GM11168 (cell line): ENCODE results near the gene RMI1.
"Not testable (repeated sequence)": the region's sequence is repeated elsewhere in the genome, so short reads cannot be mapped to it uniquely, and the experiment has no call there.

Experiments
- in situ Hi-C: fragments of 300-500 bp; cut with MboI; formaldehyde crosslinking; loops from one replicate; pipeline ENCODE4 v1.12.0; 2022; ENCODE audit warnings: low sequenced_read_pairs; ENCODE audit not compliant: unreplicated experiment

RMI1 gene

DNA sequence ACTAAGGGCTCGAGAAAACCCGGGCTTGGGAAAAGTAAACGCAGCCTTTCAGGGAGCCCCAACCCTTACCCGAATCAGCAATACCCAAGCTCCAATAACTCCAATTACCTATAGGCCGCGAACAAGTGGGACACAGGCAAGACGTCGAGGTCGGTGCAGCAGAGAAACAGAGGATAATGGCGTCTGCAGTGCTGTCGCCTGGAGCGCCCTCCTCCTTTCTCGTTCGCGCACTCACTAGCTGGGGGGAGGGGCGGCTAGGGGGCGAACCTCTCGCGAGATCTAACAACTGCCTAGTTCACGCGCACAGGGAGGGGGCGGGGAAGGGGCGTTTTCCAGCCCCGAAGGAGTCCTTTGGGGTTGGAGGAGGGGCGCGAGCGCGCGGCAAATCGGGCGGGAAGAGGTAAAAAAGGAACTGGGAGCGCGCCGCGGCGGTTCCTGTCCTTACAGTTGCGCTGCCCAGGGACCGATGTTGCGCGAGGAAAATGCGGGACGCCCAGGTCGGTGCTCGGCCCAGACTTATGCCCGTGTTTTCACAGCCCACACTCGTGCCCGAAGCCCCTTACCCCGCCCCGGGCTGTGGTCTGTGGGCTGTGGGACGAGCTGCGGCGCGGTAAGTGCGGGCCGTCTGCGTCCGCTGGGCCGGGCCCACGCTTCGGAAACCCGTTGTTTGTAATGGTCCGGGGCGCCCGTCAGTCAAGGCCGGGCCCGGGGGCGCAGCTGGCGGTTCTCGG lies at the start of gene RMI1:
Gene RMI1, plus strand, starts transcription at position 411 of the 731 bp plus-strand sequence. CDS start 20,182 bp downstream, outside the sequence.
- in situ Hi-C loops, result no loop called here

DNA sequence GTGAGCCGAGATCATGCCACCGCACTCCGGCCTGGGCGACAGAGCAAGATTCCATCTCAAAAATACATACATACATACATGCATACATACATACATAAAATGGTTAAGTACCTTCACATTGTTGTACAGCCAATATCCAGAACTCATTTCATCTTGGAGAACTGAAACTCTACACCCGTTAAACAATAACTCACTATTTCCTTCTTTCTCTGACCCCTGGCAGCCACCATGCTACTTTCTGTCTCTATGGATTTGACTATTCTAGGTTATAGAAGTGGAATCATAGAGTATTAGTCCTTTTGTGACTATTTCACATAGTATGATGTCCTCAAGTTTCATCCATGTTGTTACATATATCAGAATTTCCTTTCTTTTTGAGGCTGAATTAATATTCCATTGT lies 49.7 kb upstream of the RMI1 start:
- in situ Hi-C loops, result no loop called here

DNA sequence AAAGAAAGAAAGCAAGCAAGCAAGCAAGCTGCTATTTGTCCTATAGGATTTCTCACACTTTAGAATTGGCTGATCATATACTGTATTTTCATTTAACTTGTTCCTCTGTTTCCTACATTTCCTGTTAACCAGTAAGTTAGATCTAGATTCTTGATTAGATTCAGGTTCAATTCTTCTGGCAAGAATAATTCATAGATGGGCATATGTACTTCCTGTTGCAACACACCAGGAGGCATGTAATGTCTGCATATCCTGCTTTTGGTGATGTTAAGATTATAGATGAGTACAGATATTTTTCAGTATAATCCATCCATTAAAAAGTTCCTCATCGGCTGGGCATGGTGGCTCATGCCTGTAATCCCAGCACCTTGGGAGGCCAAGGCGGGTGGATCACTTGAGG lies 48.6 kb upstream of the RMI1 start:
- in situ Hi-C loops, result no loop called here

DNA sequence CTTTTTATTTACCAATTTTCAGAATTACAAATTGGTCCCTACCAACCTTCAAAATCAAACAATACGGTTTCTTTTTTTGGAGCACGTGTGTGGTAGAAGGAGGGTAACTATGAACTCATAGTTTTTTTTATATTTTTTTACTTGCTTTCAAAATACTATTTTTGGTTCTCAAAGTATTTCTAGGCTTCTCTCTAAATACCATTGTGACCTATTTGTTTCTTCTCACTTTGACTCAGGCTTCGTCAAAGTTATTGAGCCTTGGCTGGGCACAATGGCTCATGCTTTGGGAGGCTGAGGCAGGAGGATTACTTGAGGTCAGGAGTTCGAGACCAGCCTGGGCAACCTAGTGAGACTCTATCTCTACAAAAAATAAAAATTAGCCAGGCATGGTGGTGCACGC lies 47.8 kb upstream of the RMI1 start:
- in situ Hi-C loops, result no loop called here

DNA sequence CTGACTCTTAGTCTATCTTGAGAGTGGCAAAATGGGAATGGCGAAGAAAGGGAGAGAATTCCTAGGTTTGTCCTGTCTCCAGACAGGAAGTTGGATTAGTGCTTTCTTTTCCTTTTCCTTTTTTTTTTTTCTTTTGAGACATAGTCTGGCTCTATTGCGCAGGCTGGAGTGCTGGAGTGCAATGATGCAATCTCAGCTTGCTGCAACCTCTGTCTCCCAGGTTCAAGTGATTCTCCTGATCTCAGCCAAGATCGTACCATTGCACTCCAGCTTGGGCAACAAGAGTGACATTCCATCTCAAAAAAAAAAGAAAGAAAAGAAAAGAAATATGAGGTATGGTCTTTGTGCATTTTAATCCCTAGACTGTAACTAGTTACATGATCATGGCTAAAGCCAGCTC lies 46.8 kb upstream of the RMI1 start:
- in situ Hi-C loops, result no loop called here

DNA sequence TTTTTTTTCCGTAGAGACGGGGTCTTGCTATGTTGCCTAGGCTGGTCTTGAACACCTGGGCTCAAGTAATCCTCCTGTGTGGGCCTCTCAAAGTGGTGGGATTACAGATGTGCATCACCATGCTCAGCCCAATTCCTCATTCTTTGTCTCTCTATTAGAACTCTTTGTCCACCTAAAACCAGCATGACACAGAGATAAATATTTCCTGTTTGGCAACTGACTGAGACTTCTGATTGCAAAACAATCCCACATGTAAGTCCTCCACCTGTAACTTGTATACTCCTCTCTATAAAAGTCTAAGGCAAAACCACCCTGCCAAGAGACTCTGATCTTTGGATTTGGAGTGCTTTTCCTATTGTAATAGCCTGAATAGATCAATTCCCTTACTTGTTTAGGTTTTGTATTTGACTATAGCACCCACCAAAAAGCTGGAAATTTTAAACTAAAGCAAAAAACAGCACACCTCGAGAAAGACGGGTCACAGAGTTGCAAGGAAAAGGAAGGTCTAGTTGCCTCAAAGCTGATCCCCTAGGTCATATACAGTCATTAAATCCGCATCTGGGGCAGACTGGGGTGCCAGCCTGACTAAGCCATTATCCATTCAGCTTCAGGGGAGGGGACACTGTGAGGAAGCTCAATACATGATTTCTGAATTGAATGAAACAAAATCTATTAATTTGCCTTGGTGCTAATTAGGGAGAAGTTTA lies 45.9 kb upstream of the RMI1 start:
- in situ Hi-C loops, result loop anchor here (5.0 kb wide), 1 partner anchor 238 kb away; no protein-coding TSS in a partner anchor

DNA sequence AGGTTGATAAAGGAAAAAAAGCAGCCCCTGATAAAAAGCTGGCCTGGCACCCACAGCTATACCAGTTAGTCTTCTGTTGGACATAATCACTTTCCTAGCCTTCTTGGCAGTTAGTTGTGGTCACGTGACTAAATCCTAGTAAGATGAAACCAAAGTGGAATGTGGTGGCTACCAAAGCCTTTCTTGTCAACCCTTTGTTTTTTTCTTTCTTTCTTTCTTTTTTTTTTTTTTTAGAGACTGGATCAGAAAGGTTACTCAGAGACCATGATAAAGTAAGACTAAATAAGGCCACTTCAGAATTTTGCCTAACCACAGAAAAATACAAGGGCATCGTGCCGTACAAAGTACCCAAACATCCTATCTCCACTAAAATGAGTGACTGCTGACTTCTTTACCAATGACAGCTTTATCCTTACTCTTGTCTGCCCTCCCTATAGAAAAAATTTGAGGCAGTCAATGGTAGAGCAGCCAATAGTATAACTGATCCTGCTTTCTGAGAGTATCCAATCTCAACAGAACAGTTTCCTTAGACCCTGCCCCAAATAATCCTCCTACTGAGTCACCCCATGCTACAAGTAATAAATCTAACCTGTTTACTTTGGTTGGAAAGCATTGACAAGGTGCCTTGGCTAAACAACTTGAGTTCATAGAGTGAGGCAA lies 45.2 kb upstream of the RMI1 start:
- in situ Hi-C loops, result loop anchor here (5.0 kb wide), 1 partner anchor 237 kb away; no protein-coding TSS in a partner anchor

DNA sequence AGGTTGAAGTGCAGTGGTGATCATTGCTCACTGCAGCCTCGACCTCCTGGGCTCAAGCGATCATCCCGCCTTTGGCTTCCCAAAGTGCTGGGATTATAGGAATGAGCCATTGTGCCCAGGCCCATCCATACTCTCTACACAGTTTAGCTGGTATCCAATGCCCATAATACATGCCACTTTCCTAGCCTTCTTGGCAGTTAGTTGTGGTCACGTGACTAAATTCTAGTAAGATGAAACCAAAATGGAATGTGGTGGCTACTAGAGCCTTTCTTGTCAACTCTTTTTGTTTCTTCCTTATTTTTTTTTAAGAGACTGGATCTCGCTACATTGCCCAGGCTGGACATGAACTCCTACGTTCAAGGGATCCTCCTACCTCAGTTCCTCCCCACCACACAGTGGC lies 44.1 kb upstream of the RMI1 start:
- in situ Hi-C loops, result loop anchor here (5.0 kb wide), 1 partner anchor 236 kb away; no protein-coding TSS in a partner anchor

DNA sequence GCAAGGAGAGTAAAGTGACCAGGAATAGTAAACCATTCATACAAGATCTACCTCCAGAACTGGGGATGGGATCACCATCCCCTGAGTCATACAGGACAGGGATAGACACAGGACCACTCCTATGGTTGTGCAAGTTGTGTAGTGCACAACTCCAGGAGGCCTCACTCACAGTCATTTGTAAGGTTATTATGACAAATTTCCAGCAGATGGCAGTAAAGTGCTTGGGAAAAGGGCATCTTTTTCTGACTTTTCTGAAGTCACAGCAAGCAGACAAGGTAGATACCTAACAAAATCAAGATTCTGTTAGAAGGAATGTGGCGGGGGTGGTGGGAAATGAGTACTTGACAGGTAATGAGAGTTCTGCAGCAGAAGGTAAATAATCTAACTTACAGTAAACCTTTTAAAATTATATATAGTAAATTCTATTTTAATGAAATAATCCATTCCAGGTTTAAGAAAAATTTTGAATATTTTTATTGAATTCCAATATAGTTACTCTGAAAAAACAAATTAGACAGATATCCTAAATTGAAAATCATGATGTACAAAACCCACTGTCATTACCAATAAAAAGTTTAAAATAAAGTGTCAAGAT lies 42.6 kb upstream of the RMI1 start:
- in situ Hi-C loops, result loop anchor here (5.0 kb wide), 1 partner anchor 234 kb away; no protein-coding TSS in a partner anchor

DNA sequence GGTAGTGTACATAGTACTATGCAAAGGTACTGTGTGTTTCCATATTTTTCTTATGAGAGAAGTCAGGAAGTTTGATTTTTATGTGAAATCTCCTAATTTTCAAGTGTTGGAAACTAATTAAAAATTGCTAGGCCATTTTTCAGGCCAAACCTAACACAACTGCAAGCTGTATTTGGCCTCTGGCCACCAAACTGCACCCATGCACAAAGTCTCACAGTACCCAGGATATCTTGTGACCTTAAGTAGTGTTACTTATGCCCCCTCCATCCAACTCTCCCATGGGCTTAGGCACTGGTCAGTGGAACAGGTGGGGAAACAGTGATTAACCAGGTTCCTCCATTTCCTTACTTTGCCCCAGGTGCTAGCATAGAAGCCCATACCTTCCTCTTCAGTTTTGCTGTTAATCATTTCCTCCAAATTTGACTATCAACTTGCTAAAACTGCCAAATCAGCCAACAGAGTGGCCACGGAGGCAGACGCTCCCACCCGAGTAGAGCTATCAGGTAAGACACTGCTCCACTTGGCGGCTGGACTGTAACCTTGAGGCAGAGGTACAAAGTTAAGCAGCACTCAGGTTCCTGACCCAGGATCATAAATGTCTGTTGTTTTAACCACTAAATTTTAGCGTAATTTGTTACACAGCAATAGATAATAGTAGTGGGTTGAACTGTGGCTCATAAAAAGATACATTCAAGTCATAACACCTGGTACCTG lies 39.9 kb upstream of the RMI1 start:
- in situ Hi-C loops, result loop anchor here (5.0 kb wide), 1 partner anchor 322 kb away; no protein-coding TSS in a partner anchor

DNA sequence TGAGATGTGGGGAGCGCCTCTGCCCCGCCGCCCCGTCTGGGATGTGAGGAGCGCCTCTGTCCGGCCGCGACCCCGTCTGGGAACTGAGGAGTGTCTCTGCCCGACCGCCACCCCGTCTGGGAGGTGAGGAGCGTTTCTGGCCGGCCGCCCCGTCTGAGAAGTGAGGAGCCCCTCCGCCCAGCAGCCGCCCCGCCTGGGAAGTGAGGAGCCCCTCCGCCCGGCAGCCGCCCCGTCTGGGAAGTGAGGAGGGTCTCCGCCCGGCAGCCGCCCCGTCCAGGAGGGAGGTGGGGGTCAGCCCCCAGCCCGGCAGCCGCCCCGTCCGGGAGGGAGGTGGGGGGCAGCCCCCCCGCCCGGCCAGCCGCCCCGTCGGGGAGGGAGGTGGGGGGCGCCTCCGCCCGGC lies 32.5 kb upstream of the RMI1 start:
- in situ Hi-C loops, result not testable (repeated sequence)

DNA sequence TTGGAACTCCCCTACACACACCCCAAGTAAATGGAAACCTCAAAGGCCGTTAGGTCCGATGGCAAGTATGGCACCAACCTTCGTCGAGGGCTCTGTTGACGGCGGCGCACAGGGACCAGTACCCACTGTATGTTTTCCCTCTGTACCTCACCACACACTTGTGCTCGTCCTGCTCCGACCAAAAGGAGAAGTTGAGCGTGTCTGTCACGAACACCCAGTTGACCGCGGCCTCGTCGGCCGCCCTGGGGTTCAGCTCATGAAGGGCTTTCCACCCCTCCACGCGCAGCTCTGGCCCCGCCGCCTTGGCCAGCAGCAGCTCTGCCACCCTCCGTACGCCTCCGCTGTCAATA lies 24.5 kb upstream of the RMI1 start:
- in situ Hi-C loops, result no loop called here

DNA sequence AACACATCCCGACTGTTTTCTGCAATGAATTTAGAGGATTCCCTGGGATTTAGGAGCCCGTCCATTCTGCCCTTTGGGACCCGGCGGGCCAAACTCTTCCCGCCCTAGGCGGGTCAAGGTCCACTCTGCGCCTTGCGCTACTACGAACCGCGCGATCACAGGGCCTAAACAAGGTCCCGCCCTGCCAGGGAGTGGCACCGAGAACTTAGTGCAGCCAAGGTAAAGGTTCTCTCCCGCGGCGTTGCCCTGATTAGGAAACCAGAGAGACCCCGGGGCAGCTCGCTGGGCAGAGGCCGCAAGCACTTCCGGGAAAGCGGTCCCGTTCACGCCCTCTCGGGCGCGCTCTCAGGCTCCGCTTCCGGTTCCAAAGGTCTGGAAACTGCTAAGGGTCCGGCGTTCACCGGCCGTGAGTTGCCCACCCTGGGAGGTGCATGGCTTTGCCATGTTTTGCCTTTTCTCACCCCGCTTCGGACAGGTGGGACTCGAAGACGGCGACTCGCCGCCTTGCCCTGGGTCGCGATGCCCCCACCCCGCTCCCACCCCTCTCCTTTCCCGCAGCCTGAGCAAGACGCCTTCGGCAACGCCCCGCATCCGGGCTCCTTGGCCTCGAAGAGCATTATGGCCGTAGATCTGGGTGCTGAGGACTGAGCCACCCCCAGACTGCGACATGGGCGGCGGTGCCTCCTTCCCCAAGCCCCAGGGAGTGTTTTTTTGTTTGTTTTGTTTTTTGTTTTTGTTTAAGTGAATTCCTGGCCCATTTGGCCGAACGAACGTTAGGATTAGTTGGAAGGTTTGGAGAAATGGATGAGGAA lies 24.0 kb upstream of the RMI1 start:
- in situ Hi-C loops, result no loop called here

DNA sequence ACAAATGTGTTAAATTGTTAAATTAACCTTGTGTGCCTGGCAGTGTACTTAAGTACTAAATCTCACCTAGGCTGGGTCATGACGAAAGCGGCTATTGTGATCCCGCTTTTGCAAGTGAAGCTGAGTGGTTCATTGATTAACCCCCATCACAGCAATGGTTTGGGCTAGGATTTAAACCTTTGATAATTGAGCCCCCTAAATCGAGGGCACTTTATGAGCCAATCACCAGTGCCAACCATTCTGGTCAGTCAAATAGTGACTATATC lies 23.4 kb upstream of the RMI1 start:
- in situ Hi-C loops, result no loop called here

DNA sequence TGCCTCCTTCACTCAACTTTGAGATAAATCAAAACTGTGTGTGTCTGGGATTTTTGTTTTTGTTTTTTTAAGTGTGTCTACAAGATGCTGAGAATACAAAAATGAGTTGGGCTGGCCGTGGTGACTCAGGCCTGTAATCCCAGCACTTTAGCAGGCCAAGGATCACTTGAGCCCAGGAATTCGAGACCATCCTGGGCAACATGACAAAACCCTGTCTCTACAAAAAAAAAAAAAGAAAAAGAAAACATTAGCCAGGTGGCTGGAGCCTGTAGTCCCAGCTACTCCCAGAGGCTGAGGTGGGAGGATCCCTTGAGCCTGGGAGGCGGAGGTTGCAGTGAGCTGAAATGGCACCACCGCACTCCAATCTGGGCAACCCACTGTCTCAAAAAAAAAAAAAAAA lies 21.5 kb upstream of the RMI1 start:
- in situ Hi-C loops, result no loop called here

DNA sequence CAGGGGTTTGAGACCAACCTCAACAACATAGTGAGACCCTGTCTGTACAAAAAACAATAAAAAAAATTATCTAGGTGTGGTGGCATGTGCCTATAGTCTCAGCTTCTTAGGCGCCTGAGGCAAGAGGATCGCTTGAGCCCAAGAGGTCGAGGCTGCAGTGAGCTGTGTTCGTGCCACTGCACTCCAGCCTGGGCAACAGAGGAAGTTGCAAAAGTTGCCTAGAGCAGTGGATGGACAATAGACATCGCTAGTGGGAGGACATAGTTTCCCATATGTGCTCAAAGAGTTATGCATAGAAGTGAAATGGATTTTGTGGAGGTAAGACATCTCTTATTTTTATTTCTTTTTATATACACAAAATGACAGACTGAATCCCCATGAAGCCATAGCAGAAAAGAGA lies 19.6 kb upstream of the RMI1 start:
- in situ Hi-C loops, result no loop called here

DNA sequence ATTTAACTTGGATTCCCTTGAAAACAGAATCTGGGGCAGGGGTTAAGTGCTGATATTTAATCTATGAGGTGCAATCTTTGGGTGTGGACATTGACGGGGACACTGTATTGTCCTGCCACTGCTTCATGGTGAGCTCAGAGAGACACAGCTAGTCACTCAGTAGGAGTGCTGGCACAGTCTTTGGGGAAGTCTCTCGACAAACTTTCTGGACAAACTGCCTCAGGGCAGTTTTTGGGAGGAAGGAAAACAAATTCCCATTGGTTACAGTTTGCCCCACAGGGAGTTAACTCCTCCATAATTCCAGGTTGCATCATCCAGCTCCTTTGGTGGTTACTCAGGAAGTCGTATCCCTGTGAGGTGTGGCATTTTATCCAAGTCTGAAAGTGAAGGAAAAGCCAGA lies 18.4 kb upstream of the RMI1 start:
- in situ Hi-C loops, result no loop called here

DNA sequence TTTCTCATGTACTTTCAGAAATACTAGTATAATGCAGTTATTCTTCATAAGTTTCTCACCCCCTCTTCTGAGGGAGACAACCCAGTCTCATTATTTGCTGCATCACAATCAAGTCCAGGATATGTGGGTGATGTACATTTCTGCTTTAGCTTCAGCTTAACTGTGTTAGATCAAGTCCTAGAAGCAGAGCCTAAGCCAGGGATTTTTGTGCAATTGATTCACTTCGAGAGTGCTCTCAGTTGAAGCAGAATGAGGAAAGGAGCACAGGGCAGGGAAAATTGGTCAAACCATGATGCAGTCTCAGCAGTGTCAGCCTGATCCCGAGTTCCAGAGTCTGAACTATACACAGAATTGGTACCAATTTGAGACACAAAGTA lies 15.6 kb upstream of the RMI1 start:
- in situ Hi-C loops, result no loop called here

DNA sequence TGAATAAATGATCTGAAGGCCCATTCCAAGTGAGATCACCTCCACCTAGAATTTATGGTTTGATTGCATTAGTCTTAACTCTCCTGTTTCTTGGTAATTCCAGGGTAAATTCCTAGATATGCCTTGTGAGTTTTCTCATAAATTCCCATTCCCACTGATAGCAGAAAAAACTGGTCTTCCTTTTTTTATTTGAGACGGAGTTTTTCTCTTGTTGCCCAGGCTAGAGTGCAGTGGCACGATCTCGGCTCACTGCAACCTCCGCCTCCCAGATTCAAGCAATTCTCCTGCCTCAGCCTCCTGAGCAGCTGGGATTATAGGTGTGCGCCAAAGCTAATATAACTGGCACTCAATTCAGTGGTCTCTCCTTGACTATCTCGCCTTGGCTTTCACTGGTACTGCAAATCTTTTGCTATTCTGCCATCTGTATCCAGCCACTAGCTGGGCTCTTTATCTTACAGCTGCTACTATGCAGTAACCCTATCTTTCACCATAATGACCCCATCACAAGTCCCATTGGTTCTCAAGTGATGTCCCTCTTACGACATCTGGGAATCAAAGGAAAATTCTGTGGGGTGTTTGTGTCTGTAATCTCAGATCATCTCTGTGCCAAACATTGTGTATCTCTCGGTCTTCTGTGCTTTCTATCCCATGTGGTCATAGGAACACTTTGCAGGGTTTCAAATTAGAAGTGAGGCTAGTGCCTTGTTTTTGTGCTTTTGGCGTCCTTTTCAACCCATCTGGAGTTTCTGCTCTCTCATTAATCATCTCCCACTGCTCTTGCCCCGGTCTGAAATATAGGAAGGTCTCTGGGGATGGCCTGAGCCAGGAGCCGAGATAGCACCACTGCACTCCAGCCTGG lies 15.0 kb upstream of the RMI1 start:
- in situ Hi-C loops, result no loop called here
